Activated B cell treated with CpG ODN at 0.5 μM for 24 hours (primary cell): Measurements from ENCODE around the gene TFIP11. TPM values are rescaled to one million over a fixed set of nuclear protein-coding genes. Genes with fewer than 3 reads are reported as not detected.

Source experiments
- ATAC-seq: fragments of 200-7000 bp; cut with Tn5 transposase; one replicate; pipeline ENCODE4 v1.10.0; 2021; ENCODE audit warnings: low read depth, mild to moderate bottlenecking, moderate library complexity
- CTCF ChIA-PET: fragments of 350-600 bp; sonication (Branson Sonifier 250); formaldehyde crosslinking; loops from one replicate; lab custom pipeline; 2021; ENCODE audit warnings: antibody characterized with exemption; lab: Charles Lee
- POLR2A ChIA-PET: fragments of 350-600 bp; sonication (Branson Sonifier 250); formaldehyde crosslinking; loops from one replicate; lab custom pipeline; 2021; ENCODE audit warnings: antibody characterized with exemption; lab: Charles Lee
- DNase-seq: peaks from one replicate; pipeline ENCODE4 v3.0.0; 2022
- H3K27ac Mint-ChIP-seq: one replicate; pipeline ENCODE4 v1.8.0; 2020; ENCODE audit warnings: mixed read lengths
- H3K27me3 Mint-ChIP-seq: one replicate; pipeline ENCODE4 v1.8.0; 2021; ENCODE audit warnings: mixed read lengths
- H3K36me3 Mint-ChIP-seq: one replicate; pipeline ENCODE4 v1.8.0; 2021; ENCODE audit warnings: low read depth, mixed read lengths
- H3K4me1 Mint-ChIP-seq: one replicate; pipeline ENCODE4 v1.8.0; 2021; ENCODE audit warnings: mixed read lengths
- H3K4me3 Mint-ChIP-seq: one replicate; pipeline ENCODE4 v1.8.0; 2020; ENCODE audit warnings: mild to moderate bottlenecking, mixed read lengths
- H3K9me3 Mint-ChIP-seq: one replicate; pipeline ENCODE4 v1.8.0; 2020; ENCODE audit warnings: mixed read lengths
- CTCF ChIP-seq: fragments of 200-600 bp; IDR thresholded peaks from one replicate; pipeline ENCODE4 v1.8.0; 2022; ENCODE audit warnings: antibody characterized with exemption, mild to moderate bottlenecking
- intact Hi-C: fragments of 100-400 bp; cut with micrococcal nuclease; formaldehyde crosslinking; loops from one replicate; pipeline ENCODE4 v1.15.1; 2024
- total RNA-seq: library from RNA; stranded (reverse); gene quantifications from 2 replicates; pipeline ENCODE4 v1.2.3, GENCODE V29; 2022

Gene TFIP11
- total RNA-seq, 1 donor from 2014 or later, result 59.0 TPM

GRCh38 chr22:26452236-26453016 is 59.8 kb downstream of the TFIP11 start:
- DNase-seq (no peak), ATAC-seq (no peak)
- Mint-ChIP-seq H3K27me3 (no peaks in the 10 kb centered on the region), H3K36me3 (peaks cover 69% of the 10 kb centered on the region), H3K4me1 (no peaks in the 10 kb centered on the region), H3K4me3 (no peak overlapping the region), H3K27ac (no peak overlapping the region), H3K9me3 (no peaks in the 10 kb centered on the region)
- intact Hi-C loops, result no loop called here
- CTCF ChIA-PET, result interaction anchor here (2.1 kb wide), 1 partner anchor 9 kb away, joined by 11 read pairs; no protein-coding TSS in a partner anchor
- TF ChIP-seq CTCF, result no peak
- POLR2A ChIA-PET, result interaction anchor here (0.9 kb wide), 1 partner anchor 31 kb away, joined by 3 read pairs; the partner anchor contains the start of gene HPS4

- H3K4me3 Mint-ChIP-seq, result no peak overlapping the region
- H3K4me1 Mint-ChIP-seq, result no peaks in the 10 kb centered on the region
- H3K36me3 Mint-ChIP-seq, result peaks cover 67% of the 10 kb centered on the region
- intact Hi-C loops, result no loop called here
- H3K27me3 Mint-ChIP-seq, result no peaks in the 10 kb centered on the region
- ChIA-PET POLR2A (no interaction called here), CTCF (no interaction called here)
- no peak for ATAC-seq
- no peak for TF ChIP-seq CTCF
- no peaks in the 10 kb centered on the region for H3K9me3 Mint-ChIP-seq
- H3K27ac Mint-ChIP-seq, result no peak overlapping the region
- no peak for DNase-seq
These were observed 61.7 kb downstream of the TFIP11 start for GRCh38 chr22:26450453-26451185.

GRCh38 chr22:26448941-26449340 is 63.3 kb downstream of the TFIP11 start:
- DNase-seq, result no peak
- ChIA-PET CTCF (interaction anchor here (0.6 to 1.0 kb wide), 2 partner anchors 12 to 35 kb away, joined by 3 to 4 read pairs; no protein-coding TSS in a partner anchor), POLR2A (no interaction called here)
- peaks cover 78% of the 10 kb centered on the region for H3K36me3 Mint-ChIP-seq
- no peak overlapping the region for H3K4me3 Mint-ChIP-seq
- H3K27me3 Mint-ChIP-seq, result no peaks in the 10 kb centered on the region
- H3K4me1 Mint-ChIP-seq, result no peaks in the 10 kb centered on the region
- ATAC-seq, result no peak
- no peaks in the 10 kb centered on the region for H3K9me3 Mint-ChIP-seq
- intact Hi-C loops, result no loop called here
- H3K27ac Mint-ChIP-seq, result no peak overlapping the region
- no peak for TF ChIP-seq CTCF

- H3K4me1 Mint-ChIP-seq, result no peaks in the 10 kb centered on the region
- no peak overlapping the region for H3K4me3 Mint-ChIP-seq
- no peak for TF ChIP-seq CTCF
- no peak overlapping the region for H3K27ac Mint-ChIP-seq
- H3K36me3 Mint-ChIP-seq, result peaks cover 78% of the 10 kb centered on the region
- intact Hi-C loops, result no loop called here
- no peaks in the 10 kb centered on the region for H3K9me3 Mint-ChIP-seq
- no peaks in the 10 kb centered on the region for H3K27me3 Mint-ChIP-seq
- ChIA-PET CTCF (interaction anchor here (1.0 kb wide), 1 partner anchor 13 kb away, joined by 4 read pairs; no protein-coding TSS in a partner anchor), POLR2A (no interaction called here)
- ATAC-seq (no peak), DNase-seq (no peak)
These were observed 63.9 kb downstream of the TFIP11 start for GRCh38 chr22:26448334-26448733.
